ENCODE measurements around the gene NIM1K. TPM values are rescaled to one million over a fixed set of nuclear protein-coding genes. Genes with fewer than 3 reads are reported as not detected.

The NIM1K gene
- polyA plus RNA-seq, 3 donors, result 0.13 TPM; not detected in 2

DNA sequence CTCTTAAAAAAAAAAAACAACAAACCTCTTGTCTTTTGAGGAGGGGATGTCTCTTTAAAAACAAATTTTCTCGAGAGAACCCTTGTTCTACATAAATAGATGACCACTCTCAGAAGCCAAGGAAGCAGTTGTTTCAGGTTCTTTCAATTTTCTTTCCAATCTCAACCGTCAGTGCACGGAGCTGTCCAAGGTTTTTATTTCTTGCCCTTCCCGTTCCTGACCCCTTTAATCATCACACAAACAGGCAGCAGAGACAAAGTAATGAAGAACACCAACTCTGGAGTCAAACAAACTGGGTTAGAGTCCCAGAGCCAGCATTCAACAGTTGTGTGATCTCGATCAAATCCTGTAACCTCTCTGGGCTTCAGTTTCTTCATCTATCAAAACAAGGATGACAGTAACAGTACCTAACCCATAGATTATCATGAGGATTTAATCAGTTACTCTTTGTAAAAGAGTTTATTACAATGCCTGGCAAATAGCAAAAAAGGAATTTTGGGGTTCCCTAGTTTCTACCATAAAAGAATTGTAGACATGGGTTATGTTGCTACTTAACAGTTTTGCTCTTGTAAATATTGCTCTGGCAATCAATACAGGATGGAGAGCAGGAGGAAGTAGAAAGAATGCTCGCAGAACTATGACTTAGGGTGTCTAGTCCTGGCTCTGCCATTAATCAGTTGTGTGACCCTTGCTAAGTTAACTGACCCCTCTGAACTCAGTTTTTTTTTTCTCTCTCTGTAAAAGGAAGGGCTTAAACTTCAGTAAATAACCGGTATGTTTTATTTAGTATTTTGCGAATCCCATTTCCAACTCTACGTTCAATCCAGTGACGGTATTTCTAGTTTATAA, 1.0 kb upstream of the NIM1K start:
- Histone ChIP-seq H3K79me2 (ENCODE audit: insufficient read depth, low read length) (no peaks in the 10 kb centered on the region), H3K4me2 (replicated peaks; ENCODE audit: extremely low read depth, low read length, poor library complexity, severe bottlenecking) (no peak overlapping the region), H3K27ac (ENCODE audit: low read depth in 1 of 2, low read length in 2 of 2) (no peak overlapping the region), H3K4me1 (ENCODE audit: control insufficient read depth in 1 of 2, insufficient read depth in 2 of 2, low read length in 2 of 2) (peaks cover 24 to 29% of the 10 kb centered on the region in 2 donors), H3K27me3 (ENCODE audit: control insufficient read depth in 2 of 2, insufficient read depth in 2 of 2, low read length in 2 of 2) (peaks cover 25 to 33% of the 10 kb centered on the region in 2 donors), H3K9ac (ENCODE audit: insufficient read depth, low read length, poor library complexity, severe bottlenecking) (no peak overlapping the region), H3K9me3 (replicated peaks in 1 of 2; ENCODE audit: control insufficient read depth in 1 of 2, insufficient read depth in 1 of 2, low read length in 2 of 2) (no peaks in the 10 kb centered on the region), H3K36me3 (replicated peaks in 1 of 2; ENCODE audit: control insufficient read depth in 1 of 2, insufficient read depth in 2 of 2, low read length in 2 of 2) (no peaks in the 10 kb centered on the region), H4K20me1 (ENCODE audit: insufficient read depth, low read length) (no peaks in the 10 kb centered on the region), H2AFZ (ENCODE audit: insufficient read depth, low read depth, low read length, poor library complexity, severe bottlenecking) (no peak overlapping the region), H3K4me3 (replicated peaks in 1 of 3; ENCODE audit: low read depth in 2 of 3, low read length in 3 of 3) (no peak overlapping the region)
- Mint-ChIP-seq H3K27me3 (ENCODE audit: low read depth in 3 of 3) (peaks cover 33 to 47% (median 42%) of the 10 kb centered on the region in 3 donors), H3K36me3 (peaks cover 0 to 2% of the 10 kb centered on the region in 2 donors), H3K4me3 (peak overlapping the region; percentile 82 to 90), H3K4me1 (peaks cover 28% of the 10 kb centered on the region), H3K27ac (peak overlapping the region in 2 of 7 donors; percentile 45 to 54), H3K9me3 (peaks cover 1 to 13% (median 8%) of the 10 kb centered on the region in 7 donors)
- TF ChIP-seq, protein P1, sequence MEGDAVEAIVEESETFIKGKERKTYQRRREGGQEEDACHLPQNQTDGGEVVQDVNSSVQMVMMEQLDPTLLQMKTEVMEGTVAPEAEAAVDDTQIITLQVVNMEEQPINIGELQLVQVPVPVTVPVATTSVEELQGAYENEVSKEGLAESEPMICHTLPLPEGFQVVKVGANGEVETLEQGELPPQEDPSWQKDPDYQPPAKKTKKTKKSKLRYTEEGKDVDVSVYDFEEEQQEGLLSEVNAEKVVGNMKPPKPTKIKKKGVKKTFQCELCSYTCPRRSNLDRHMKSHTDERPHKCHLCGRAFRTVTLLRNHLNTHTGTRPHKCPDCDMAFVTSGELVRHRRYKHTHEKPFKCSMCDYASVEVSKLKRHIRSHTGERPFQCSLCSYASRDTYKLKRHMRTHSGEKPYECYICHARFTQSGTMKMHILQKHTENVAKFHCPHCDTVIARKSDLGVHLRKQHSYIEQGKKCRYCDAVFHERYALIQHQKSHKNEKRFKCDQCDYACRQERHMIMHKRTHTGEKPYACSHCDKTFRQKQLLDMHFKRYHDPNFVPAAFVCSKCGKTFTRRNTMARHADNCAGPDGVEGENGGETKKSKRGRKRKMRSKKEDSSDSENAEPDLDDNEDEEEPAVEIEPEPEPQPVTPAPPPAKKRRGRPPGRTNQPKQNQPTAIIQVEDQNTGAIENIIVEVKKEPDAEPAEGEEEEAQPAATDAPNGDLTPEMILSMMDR (IDR thresholded peaks at IDR 0.05), result no peak
- intact Hi-C loops (cut with micrococcal nuclease), result loop anchor here (5.0 to 10.0 kb wide), 5 partner anchors 66 to 239 kb away; partner anchors contain the start of gene ZNF131 (in 2 of the 2)
- DNase-seq, result no peak
- 10% methylated on average over 4 of the region's 10 CpGs for WGBS (ENCODE audit: insufficient coverage)

DNA sequence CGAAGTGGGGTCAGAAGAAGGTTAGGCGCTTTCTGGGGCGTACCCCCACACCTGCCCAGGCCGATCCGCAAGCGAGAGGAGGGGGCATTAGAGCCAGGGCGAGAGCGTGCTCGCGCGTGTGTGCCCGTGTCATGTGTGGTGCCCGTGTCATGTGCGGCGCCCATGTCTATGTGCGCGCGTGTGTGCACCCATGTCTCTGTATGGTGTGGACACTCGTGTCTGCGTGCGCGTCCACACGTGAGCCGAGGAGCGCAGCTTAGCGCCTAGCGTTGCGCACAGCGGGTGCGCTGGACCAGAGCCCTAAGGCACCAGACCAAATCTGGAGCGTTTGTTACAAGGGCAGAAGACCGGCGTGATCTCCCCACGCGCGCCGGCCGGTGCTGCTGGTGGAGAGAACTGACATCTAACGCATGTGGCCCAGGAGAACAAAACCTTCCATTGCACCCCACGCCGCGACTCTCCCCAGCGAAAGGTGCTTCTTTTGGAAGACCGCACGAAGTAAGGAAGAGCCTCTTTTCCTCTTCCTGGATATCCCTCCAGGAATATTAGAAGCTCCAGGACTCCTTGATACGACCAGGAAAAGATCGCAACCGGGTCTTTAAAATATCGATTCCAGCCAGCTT, 644 bp downstream of the NIM1K start:
- Histone ChIP-seq H3K9ac (ENCODE audit: insufficient read depth, low read length, poor library complexity, severe bottlenecking) (peak overlapping the region; percentile 55), H3K9me3 (replicated peaks in 1 of 2; ENCODE audit: control insufficient read depth in 1 of 2, insufficient read depth in 1 of 2, low read length in 2 of 2) (no peaks in the 10 kb centered on the region), H3K36me3 (replicated peaks in 1 of 2; ENCODE audit: control insufficient read depth in 1 of 2, insufficient read depth in 2 of 2, low read length in 2 of 2) (no peaks in the 10 kb centered on the region), H2AFZ (ENCODE audit: insufficient read depth, low read depth, low read length, poor library complexity, severe bottlenecking) (peak overlapping the region; percentile 70), H3K79me2 (ENCODE audit: insufficient read depth, low read length) (no peaks in the 10 kb centered on the region), H3K4me3 (replicated peaks in 1 of 3; ENCODE audit: low read depth in 2 of 3, low read length in 3 of 3) (peak overlapping the region; percentile 21 to 64 (median 25)), H3K4me1 (ENCODE audit: control insufficient read depth in 1 of 2, insufficient read depth in 2 of 2, low read length in 2 of 2) (peaks cover 24 to 29% of the 10 kb centered on the region in 2 donors), H3K27me3 (ENCODE audit: control insufficient read depth in 2 of 2, insufficient read depth in 2 of 2, low read length in 2 of 2) (peaks cover 25 to 33% of the 10 kb centered on the region in 2 donors), H3K27ac (ENCODE audit: low read depth in 1 of 2, low read length in 2 of 2) (peak overlapping the region in 1 of 2 donors; percentile 40), H3K4me2 (replicated peaks; ENCODE audit: extremely low read depth, low read length, poor library complexity, severe bottlenecking) (peak overlapping the region; percentile 79), H4K20me1 (ENCODE audit: insufficient read depth, low read length) (no peaks in the 10 kb centered on the region)
- 3% methylated on average over 39 of the region's 49 CpGs for WGBS (ENCODE audit: insufficient coverage)
- peak overlapping the region; percentile 82 to 90 for H3K4me3 Mint-ChIP-seq
- peaks cover 28% of the 10 kb centered on the region for H3K4me1 Mint-ChIP-seq
- H3K36me3 Mint-ChIP-seq, result peaks cover 0 to 2% of the 10 kb centered on the region in 2 donors
- peaks cover 35 to 43% (median 42%) of the 10 kb centered on the region in 3 donors for H3K27me3 Mint-ChIP-seq (ENCODE audit: low read depth in 3 of 3)
- peak overlapping the region; percentile 57 to 89 (median 84) for H3K27ac Mint-ChIP-seq
- peak; percentile 34 to 51 (median 46) for DNase-seq
- peaks cover 1 to 13% (median 4%) of the 10 kb centered on the region in 7 donors for H3K9me3 Mint-ChIP-seq
- intact Hi-C loops (cut with micrococcal nuclease), result loop anchor here (5.0 to 10.0 kb wide), 5 partner anchors 68 to 240 kb away; partner anchors contain the start of gene ZNF131 (in 2 of the 2)
- TF ChIP-seq, protein P1 (IDR thresholded peaks at IDR 0.05), result no peak

All from CD14-positive monocyte (primary cell).